ENCODE measurements around the gene ZNF512.
"Not testable (repeated sequence)": the region's sequence is repeated elsewhere in the genome, so short reads cannot be mapped to it uniquely, and the experiment has no call there.

Gene ZNF512, protein sequence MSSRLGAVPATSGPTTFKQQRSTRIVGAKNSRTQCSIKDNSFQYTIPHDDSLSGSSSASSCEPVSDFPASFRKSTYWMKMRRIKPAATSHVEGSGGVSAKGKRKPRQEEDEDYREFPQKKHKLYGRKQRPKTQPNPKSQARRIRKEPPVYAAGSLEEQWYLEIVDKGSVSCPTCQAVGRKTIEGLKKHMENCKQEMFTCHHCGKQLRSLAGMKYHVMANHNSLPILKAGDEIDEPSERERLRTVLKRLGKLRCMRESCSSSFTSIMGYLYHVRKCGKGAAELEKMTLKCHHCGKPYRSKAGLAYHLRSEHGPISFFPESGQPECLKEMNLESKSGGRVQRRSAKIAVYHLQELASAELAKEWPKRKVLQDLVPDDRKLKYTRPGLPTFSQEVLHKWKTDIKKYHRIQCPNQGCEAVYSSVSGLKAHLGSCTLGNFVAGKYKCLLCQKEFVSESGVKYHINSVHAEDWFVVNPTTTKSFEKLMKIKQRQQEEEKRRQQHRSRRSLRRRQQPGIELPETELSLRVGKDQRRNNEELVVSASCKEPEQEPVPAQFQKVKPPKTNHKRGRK

DNA sequence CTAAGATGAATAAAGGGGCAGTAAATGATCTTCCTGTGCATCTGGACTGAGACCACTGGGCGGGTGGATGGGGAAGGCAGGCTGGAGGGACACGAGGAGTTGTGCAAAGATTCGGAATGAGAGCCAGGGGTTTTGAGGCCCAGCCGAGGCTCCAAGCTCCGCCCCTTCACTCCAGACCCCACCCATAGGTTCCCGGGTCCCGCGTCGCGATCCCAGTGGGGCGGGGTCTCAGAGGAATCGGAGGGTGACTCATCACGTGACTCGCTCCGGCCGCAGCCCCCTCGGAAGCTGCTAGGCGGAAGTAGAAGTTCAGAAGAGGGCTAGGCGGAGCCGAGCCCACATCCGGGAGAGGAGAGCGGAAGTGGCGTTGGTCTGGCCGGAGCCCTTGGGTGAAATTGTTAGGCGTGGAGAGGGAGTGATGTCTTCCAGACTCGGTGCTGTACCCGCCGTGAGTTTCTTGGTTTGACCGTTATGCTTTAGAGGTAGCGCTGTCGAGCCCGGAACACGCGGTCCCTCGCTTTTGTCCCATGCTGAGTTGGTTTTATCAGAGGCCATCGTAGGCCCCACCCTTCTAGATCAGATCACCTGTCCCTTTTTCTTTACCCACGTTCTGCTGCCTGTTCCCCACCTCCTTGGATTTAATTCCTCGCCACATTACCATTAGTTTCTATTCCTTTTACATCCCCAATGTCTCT lies at the start of gene ZNF512:
ZNF512 (plus strand) TSS at position 348 of the 695 bp plus-strand sequence; CDS start at position 419, 71 bp downstream.
- peak; percentile 49 to 74 (median 68) for DNase-seq

DNA sequence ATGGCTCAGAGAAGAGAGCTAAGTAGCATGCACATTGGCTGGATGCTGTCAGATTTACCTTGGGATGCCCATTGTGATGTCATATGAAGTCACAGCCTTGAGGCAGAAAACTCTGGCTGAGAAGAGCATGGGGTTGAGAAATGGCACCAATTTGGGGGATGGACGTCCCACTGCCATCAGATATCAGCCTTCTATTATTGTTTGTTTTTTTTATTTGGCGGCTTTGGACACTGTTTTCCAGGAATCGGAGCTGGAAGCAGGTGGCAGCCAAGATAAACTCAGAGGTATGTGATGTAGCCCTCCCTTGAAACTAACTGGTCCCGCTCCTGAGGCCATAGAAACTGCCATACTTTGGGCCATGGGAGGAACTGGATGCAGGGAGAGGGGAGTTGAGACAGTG lies 45.6 kb upstream of the ZNF512 start:
- DNase-seq = no peak

DNA sequence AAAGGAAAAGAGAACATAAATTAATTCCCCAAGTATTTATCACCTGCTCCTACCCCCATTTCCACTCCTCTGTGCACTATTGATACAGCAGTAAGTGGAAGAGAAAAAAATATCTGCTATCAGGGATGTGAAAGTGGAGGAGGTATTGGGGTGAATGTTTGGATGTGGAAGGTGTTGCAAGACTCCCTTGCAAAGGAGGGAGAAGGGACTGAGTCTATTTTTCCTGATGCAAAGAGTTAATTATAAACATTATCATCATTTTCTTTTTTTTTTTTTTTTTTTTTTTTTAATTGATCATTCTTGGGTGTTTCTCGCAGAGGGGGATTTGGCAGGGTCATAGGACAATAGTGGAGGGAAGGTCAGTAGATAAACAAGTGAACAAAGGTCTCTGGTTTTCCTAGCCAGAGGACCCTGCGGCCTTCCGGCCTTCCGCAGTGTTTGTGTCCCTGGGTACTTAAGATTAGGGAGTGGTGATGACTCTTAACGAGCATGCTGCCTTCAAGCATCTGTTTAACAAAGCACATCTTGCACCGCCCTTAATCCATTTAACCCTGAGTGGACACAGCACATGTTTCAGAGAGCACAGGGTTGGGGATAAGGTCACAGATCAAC lies 43.9 kb upstream of the ZNF512 start:
- DNase-seq = not testable (repeated sequence)

GRCh38 chr2:27539649-27540048 lies 43.2 kb upstream of the ZNF512 start:
- DNase-seq = not testable (repeated sequence)

DNA sequence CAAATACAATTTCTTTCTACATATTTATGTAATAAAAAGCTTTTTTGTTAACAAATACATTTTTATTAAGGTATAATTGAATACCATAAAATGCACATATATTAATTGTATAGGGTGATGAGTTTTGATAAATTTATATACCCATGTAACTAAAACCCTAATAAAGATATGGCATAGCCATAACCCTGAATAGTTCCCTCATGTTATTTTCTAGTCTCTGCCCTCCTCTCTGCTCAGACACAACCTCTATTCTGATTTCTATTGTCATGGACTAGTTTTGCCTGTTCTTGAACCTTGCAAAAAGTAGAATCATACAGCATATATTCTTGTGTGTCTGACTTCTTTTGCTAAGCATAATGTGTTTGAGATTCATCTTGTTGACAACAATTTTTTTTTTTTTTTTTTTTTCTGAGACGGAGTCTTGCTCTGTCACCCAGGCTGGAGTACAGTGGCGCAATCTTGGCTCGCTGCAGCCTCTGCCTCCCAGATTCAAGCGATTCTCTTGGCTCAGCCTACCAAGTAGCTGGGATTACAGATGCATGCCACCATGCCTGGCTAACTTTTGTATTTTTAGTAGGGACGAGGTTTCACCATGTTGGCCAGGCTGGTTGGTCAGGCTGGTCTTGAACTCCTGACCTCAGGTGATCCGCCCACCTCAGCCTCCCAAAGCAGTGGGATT lies 38.6 kb upstream of the ZNF512 start:
- no peak for DNase-seq

DNA sequence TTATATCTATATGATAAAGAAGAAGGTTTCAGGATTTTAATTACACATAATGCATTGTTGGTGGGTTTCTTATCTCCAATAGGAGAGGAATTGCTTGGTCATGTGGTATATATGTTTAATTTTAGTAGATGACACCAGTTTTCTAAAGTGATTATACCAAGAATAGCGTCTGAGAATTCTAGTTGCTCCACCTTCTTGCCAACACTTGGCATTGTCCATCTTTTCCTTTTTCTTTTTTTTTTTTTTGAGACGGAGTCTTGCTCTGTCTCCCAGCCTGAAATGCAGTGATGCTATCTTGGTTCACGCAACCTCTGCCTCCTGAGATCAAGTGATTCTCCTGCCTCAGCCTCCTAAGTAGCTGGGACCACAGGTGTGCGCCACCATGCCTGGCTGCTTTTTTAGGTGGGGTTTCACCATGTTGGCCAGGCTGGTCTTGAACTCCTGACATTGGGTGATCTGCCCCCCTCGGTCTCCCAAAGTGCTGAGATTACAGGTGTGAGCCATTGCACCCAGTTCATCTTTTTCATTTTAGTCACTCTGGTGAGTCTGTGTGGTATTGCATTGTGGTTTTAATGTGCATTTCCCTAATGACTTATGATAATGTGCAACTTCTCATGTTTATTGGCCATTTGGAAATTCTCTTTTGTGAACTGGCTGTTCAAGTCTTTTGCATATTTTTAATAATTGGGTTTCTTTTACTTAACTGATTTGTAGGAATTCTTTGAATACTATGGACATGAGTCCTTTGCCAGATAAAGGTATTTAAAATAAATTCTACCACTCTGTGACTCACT lies 37.3 kb upstream of the ZNF512 start:
- no peak for DNase-seq

- DNase-seq = no peak
Measured at GRCh38 chr2:27549303-27549702, 33.5 kb upstream of the ZNF512 start.

DNA sequence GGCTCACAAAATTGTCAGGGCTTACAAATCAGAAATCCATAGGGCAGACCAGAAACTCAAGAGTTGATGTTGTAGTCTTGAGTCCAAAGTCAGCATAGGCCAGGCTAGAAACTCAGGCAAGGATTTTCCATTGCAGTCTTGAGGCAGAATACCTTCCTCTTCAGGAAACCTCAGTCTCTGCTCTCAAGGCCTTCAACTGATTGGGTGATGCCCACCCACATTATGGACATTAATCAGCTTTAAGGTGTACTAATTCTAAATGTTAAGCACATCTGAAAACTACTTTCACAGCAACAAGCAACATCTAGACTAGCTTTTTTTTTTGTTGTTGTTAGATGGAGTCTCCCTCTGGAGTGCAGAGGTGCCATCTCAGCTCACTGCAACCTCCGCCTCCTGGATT lies 31.3 kb upstream of the ZNF512 start:
- DNase-seq = no peak

- no peak for DNase-seq
Measured at GRCh38 chr2:27552941-27553340, 29.9 kb upstream of the ZNF512 start.

GRCh38 chr2:27554451-27554850 lies 28.4 kb upstream of the ZNF512 start:
- DNase-seq = not testable (repeated sequence)

GRCh38 chr2:27559228-27559627 lies 23.6 kb upstream of the ZNF512 start:
- no peak for DNase-seq

- DNase-seq = no peak
Measured at GRCh38 chr2:27561060-27561459, 21.8 kb upstream of the ZNF512 start.

- DNase-seq = no peak
Measured at GRCh38 chr2:27566628-27567027, 16.2 kb upstream of the ZNF512 start.

DNA sequence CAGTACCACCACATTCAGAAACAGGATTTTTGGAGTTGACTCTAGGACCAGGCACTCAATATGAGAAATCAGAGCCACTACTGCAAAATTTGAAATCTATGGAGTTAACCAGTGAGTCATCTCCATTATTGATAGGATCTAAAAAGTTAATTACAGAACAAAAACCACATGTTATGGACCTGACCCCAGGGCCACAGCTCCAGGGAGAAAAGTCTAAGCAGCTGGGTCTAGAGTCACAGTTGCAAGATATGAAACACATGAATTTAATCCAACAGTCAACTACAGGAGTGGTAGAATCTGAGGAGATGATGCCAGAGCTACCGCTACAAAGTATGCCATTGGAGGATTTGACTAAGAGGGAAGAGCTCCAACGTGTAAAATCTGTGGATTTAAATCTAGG lies 13.4 kb upstream of the ZNF512 start:
- DNase-seq = no peak

DNA sequence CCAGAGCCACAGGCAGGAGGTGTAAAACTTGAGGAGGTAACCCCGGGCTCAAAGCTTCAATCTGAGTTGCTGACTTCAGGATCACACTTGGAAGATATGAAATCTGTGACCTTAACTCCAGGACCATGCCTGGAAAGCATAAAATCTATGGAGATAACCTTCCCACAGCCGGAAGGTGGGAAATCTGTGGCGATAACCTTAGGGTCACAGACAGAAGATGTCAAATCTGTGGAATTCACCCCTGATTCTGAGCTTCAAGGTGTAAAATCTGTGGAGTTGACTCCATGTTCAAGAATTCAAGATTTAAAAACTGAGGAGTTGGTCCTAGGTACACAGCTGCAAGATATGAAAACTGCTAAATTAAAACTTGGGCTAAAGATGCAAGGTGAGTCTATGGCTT lies 11.6 kb upstream of the ZNF512 start:
- no peak for DNase-seq

GRCh38 chr2:27571681-27572080 lies 11.2 kb upstream of the ZNF512 start:
- DNase-seq = no peak

- DNase-seq = no peak
Measured at GRCh38 chr2:27572439-27572838, 10.4 kb upstream of the ZNF512 start.

GRCh38 chr2:27572998-27573429 lies 9.8 kb upstream of the ZNF512 start:
- no peak for DNase-seq

DNA sequence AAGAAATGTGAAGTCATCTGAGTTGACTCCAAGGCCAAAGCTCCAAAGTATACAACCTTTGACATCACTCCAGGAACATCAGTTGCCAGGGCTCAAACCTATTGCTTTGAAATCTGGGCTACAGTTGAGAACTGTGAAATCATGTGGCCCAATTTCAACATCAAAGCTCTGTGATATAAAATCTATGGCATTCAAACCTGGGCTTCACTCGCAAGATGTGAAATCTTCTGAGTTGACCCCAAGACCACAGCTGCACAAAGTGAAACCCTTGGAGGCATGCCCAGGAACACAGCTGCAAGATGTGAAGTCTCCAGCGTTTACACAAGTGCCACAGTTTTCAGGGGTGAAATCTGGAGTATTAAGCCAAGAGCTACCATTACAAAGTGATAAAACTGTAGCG lies 9.4 kb upstream of the ZNF512 start:
- DNase-seq = no peak

DNA sequence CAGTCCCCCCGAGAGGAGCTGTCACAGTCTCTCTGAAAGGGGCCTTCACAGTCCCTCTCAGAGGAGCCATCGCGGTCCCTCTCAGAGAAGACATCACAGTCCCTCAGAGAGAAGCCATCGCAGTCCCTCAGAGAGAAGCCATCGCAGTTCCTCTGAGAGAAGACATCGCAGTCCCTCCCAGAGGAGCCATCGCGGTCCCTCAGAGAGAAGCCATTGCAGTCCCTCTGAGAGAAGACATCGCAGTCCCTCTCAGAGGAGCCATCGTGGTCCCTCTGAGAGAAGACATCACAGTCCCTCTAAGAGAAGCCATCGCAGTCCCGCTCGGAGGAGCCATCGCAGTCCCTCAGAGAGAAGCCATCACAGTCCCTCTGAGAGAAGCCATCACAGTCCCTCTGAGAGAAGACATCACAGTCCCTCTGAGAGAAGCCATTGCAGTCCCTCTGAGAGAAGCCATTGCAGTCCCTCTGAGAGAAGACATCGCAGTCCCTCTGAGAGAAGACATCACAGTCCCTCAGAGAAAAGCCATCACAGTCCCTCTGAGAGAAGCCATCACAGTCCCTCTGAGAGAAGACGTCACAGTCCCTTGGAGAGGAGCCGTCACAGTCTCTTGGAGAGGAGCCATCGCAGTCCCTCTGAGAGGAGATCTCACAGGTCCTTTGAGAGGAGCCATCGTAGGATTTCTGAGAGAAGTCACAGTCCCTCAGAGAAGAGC lies 1.3 kb upstream of the ZNF512 start:
- DNase-seq = no peak

GRCh38 chr2:27582129-27582694 lies 630 bp upstream of the ZNF512 start:
- DNase-seq = no peak
